Endothelial cell of umbilical vein (primary cell): Measurements from ENCODE around the gene SEC14L1.

ENCODE experiments used
- EZH2 ChIP-seq: IDR thresholded peaks from 2 replicates; pipeline ENCODE4 v1.6.1; 2012; ENCODE audit warnings: borderline replicate concordance, low read depth, mild to moderate bottlenecking, moderate library complexity, low read length, inconsistent platforms; ENCODE audit not compliant: severe bottlenecking
- FOS ChIP-seq: IDR thresholded peaks from 2 replicates; pipeline ENCODE4 v1.6.1; 2011; ENCODE audit warnings: mild to moderate bottlenecking, low read length, moderate library complexity, borderline replicate concordance; ENCODE audit not compliant: insufficient read depth
- GATA2 ChIP-seq: IDR thresholded peaks from 2 replicates; pipeline ENCODE4 v1.7.0; 2011; ENCODE audit warnings: low read depth, mild to moderate bottlenecking, moderate library complexity, mixed read lengths, low read length; ENCODE audit not compliant: insufficient read length, insufficient read depth
- MAX ChIP-seq: IDR thresholded peaks from 2 replicates; pipeline ENCODE4 v1.6.1; 2011; ENCODE audit not compliant: insufficient read depth, insufficient read length
- POLR2A ChIP-seq: IDR thresholded peaks from 2 replicates; pipeline ENCODE4 v1.6.1; 2012; ENCODE audit warnings: low read depth, mild to moderate bottlenecking, control low read depth, low read length
- POLR2AphosphoS5 ChIP-seq: IDR thresholded peaks from 2 replicates; pipeline ENCODE4 v1.6.1; 2012; ENCODE audit warnings: low read depth, mild to moderate bottlenecking, control low read depth, low read length, moderate library complexity; ENCODE audit not compliant: insufficient read depth
- TF ChIP-seq, protein P1 (sequence below), 2 donors: IDR thresholded peaks; 1 replicate in 1 of 2; 2 replicates in 1 of 2; pipeline ENCODE4 v1.5.1; 2011; ENCODE audit warnings: low read length in 2 of 2, mild to moderate bottlenecking in 2 of 2, moderate library complexity in 2 of 2, control low read depth in 1 of 2, inconsistent platforms in 1 of 2, low read depth in 1 of 2; ENCODE audit not compliant: insufficient read depth in 1 of 2; ENCODE audit errors: extremely low read depth in 1 of 2

GRCh38 chr17:77266213-77266612 lies 125.4 kb downstream of the SEC14L1 start:
- TF ChIP-seq POLR2AphosphoS5 = no peak
- TF ChIP-seq GATA2 = no peak
- TF ChIP-seq, protein P1, sequence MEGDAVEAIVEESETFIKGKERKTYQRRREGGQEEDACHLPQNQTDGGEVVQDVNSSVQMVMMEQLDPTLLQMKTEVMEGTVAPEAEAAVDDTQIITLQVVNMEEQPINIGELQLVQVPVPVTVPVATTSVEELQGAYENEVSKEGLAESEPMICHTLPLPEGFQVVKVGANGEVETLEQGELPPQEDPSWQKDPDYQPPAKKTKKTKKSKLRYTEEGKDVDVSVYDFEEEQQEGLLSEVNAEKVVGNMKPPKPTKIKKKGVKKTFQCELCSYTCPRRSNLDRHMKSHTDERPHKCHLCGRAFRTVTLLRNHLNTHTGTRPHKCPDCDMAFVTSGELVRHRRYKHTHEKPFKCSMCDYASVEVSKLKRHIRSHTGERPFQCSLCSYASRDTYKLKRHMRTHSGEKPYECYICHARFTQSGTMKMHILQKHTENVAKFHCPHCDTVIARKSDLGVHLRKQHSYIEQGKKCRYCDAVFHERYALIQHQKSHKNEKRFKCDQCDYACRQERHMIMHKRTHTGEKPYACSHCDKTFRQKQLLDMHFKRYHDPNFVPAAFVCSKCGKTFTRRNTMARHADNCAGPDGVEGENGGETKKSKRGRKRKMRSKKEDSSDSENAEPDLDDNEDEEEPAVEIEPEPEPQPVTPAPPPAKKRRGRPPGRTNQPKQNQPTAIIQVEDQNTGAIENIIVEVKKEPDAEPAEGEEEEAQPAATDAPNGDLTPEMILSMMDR (IDR thresholded peaks at IDR 0.05; ENCODE audit: extremely low read depth in 1 of 2, insufficient read depth in 1 of 2, low read depth in 1 of 2, low read length in 2 of 2) = no peak
- no peak for TF ChIP-seq MAX
- TF ChIP-seq EZH2 = no peak
- TF ChIP-seq POLR2A = no peak
- no peak for TF ChIP-seq FOS
